Keratinocyte (primary cell): ENCODE data around the gene AOAH. TPM values are rescaled to one million over a fixed set of nuclear protein-coding genes. Genes with fewer than 3 reads are reported as not detected.

Source experiments
- DNase-seq: peaks from one replicate; pipeline ENCODE4 v3.0.0-alpha.2; 2011; ENCODE audit warnings: low read depth, missing footprints, low spot score
- FAIRE-seq: peaks from 2 replicates; lab custom pipeline; 2011; peaks lifted over from hg19 to GRCh38; lab: Jason Lieb, UNC
- H2AFZ ChIP-seq: 2 replicates; pipeline ENCODE4 v1.6.0; 2012; ENCODE audit warnings: low read length, control low read depth, inconsistent platforms; ENCODE audit not compliant: control insufficient read depth
- H3K27ac ChIP-seq: 2 replicates; pipeline ENCODE4 v1.5.1; 2011; ENCODE audit warnings: low read length; ENCODE audit not compliant: control insufficient read depth, insufficient read depth
- H3K27me3 ChIP-seq: 3 replicates; pipeline ENCODE4 v1.6.0; 2011; ENCODE audit warnings: low read length; ENCODE audit not compliant: control insufficient read depth, insufficient read depth; ENCODE audit errors: extremely low read depth
- H3K36me3 ChIP-seq, 2 experiments: 2 replicates in 1 of 2; 3 replicates in 1 of 2; pipeline ENCODE4 v1.5.1; 2011; ENCODE audit warnings: low read length in 2 of 2, mild to moderate bottlenecking in 1 of 2; ENCODE audit not compliant: control insufficient read depth in 2 of 2, insufficient read depth in 2 of 2; ENCODE audit errors: extremely low read depth in 1 of 2
- H3K4me1 ChIP-seq: 3 replicates; pipeline ENCODE4 v1.5.1; 2011; ENCODE audit warnings: low read length; ENCODE audit not compliant: control insufficient read depth, insufficient read depth; ENCODE audit errors: extremely low read depth
- H3K4me2 ChIP-seq: 3 replicates; pipeline ENCODE4 v1.6.0; 2011; ENCODE audit warnings: low read depth, low read length; ENCODE audit not compliant: control insufficient read depth, insufficient read depth; ENCODE audit errors: extremely low read depth
- H3K4me3 ChIP-seq, 3 experiments: fragments of 200-600 bp in 1 of 3; sonication (generic) in 1 of 3; 2 replicates in 2 of 3; 3 replicates in 1 of 3; pipeline ENCODE4 v1.5.1; 2011 to 2016; ENCODE audit warnings: low read length in 3 of 3, mild to moderate bottlenecking in 3 of 3, control low read depth in 2 of 3, inconsistent platforms in 1 of 3, low read depth in 1 of 3, mixed read lengths in 1 of 3, mixed run types in 1 of 3, moderate library complexity in 1 of 3; ENCODE audit not compliant: control insufficient read depth in 2 of 3, insufficient read depth in 2 of 3; ENCODE audit errors: extremely low read depth in 1 of 3
- H3K79me2 ChIP-seq: 2 replicates; pipeline ENCODE4 v1.6.0; 2012; ENCODE audit warnings: low read length; ENCODE audit not compliant: control insufficient read depth, insufficient read depth
- H3K9ac ChIP-seq: 3 replicates; pipeline ENCODE4 v1.6.0; 2011; ENCODE audit warnings: low read length; ENCODE audit not compliant: control insufficient read depth, insufficient read depth; ENCODE audit errors: extremely low read depth
- H3K9me1 ChIP-seq: 3 replicates; pipeline ENCODE4 v1.6.0; 2011; ENCODE audit warnings: low read length; ENCODE audit not compliant: control insufficient read depth, insufficient read depth; ENCODE audit errors: extremely low read depth
- H3K9me3 ChIP-seq: 2 replicates; pipeline ENCODE4 v1.5.1; 2012; ENCODE audit warnings: low read depth, low read length; ENCODE audit not compliant: control insufficient read depth
- H4K20me1 ChIP-seq: 3 replicates; pipeline ENCODE4 v1.6.0; 2011; ENCODE audit warnings: low read length; ENCODE audit not compliant: control insufficient read depth, insufficient read depth; ENCODE audit errors: extremely low read depth
- EZH2 ChIP-seq: IDR thresholded peaks from one replicate; pipeline ENCODE4 v1.6.1; 2012; ENCODE audit warnings: inconsistent platforms, mild to moderate bottlenecking, low read length, moderate library complexity
- dilution Hi-C: fragments of 300-500 bp; cut with MboI; formaldehyde crosslinking; loops from one replicate; pipeline ENCODE4 v1.7.0; 2020; ENCODE audit warnings: low sequenced_read_pairs; ENCODE audit not compliant: extremely low pct_ligation_motif_present
- polyA plus RNA-seq, 5 experiments: library from polyadenylated mRNA; depleted of rRNA in 3 of 5; stranded (reverse) in 3 of 5; stranded (forward) in 1 of 5; unstranded in 1 of 5; fragments of >200 nt; gene quantifications; 1 replicate in 1 of 5; 2 replicates in 3 of 5; 3 replicates in 1 of 5; pipeline versions ENCODE4 v1.2.1 to v1.2.3, GENCODE V29; 2011 to 2012; ENCODE audit warnings: missing spikeins in 2 of 5, low read depth in 1 of 5, low replicate concordance in 1 of 5
- TF ChIP-seq, protein P1 (sequence below), 3 experiments: IDR thresholded peaks in 1 of 3; conservative IDR thresholded peaks in 1 of 3; optimal IDR thresholded peaks in 1 of 3; 2 replicates in 2 of 3; 3 replicates in 1 of 3; pipeline versions ENCODE3 to v1.5.1; 2011; ENCODE audit warnings: low read length in 3 of 3, mild to moderate bottlenecking in 3 of 3, moderate library complexity in 2 of 3, control low read depth in 1 of 3, inconsistent platforms in 1 of 3; ENCODE audit not compliant: insufficient read depth in 2 of 3; ENCODE audit errors: extremely low read depth in 1 of 3

AOAH gene
- polyA plus RNA-seq, 1 donor (not counting 4 experiments of a cell fraction or from before 2014, with no cell fraction given) = 0.43 TPM

DNA sequence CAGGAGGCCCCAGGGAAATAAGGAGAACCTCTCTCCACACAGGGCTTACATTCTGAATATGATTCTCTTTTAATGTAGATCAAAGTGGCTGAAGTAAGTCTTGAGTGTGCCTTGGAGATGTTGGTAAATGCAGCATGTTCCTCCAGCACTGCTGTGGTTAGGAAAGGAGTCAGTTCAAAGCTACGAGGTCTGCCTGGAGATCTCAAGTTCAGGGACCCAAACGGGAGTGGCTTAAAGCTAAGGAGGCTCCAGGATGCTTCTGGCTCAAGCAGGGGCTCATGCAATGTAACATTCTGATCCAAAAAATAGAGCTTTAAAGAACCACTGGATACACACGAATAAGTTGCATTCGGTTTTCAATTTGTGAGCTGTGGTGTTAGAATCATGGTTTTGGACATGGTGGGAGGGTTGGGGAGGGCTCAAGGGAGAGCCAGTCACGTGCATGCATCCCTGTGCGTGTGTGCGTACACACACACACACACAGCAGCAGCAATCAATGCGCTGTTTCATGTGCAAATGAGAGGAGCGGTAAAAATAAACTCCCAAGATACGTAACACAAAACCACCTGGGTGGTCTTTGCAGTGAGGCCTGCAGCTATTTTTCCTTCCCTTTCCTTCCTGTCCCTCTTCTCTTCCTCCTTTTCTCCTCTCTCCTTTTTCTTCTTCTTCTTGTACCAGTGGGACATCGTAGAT lies 70.5 kb downstream of the AOAH start:
- Histone ChIP-seq H3K9me3 (no peaks in the 10 kb centered on the region), H3K36me3 (no peaks in the 10 kb centered on the region), H3K27ac (no peak overlapping the region), H3K9me1 (no peaks in the 10 kb centered on the region), H3K4me1 (peaks cover 17% of the 10 kb centered on the region), H3K4me3 (no peak overlapping the region), H3K4me2 (no peak overlapping the region), H3K79me2 (no peaks in the 10 kb centered on the region), H2AFZ (no peak overlapping the region), H3K9ac (no peak overlapping the region), H4K20me1 (no peaks in the 10 kb centered on the region), H3K27me3 (no peaks in the 10 kb centered on the region)
- FAIRE-seq (no peak), DNase-seq (no peak)
- dilution Hi-C loops = loop anchor here (25.0 kb wide), 1 partner anchor 167 kb away; no protein-coding TSS in a partner anchor
- no peak for TF ChIP-seq EZH2
- TF ChIP-seq, protein P1, sequence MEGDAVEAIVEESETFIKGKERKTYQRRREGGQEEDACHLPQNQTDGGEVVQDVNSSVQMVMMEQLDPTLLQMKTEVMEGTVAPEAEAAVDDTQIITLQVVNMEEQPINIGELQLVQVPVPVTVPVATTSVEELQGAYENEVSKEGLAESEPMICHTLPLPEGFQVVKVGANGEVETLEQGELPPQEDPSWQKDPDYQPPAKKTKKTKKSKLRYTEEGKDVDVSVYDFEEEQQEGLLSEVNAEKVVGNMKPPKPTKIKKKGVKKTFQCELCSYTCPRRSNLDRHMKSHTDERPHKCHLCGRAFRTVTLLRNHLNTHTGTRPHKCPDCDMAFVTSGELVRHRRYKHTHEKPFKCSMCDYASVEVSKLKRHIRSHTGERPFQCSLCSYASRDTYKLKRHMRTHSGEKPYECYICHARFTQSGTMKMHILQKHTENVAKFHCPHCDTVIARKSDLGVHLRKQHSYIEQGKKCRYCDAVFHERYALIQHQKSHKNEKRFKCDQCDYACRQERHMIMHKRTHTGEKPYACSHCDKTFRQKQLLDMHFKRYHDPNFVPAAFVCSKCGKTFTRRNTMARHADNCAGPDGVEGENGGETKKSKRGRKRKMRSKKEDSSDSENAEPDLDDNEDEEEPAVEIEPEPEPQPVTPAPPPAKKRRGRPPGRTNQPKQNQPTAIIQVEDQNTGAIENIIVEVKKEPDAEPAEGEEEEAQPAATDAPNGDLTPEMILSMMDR (optimal IDR thresholded peaks at IDR 0.05 in 1 of 3, IDR thresholded peaks at IDR 0.05 in 1 of 3, conservative IDR thresholded peaks at IDR 0.05 in 1 of 3; ENCODE audit: extremely low read depth in 1 of 3, insufficient read depth in 2 of 3, low read length in 3 of 3) = no peak

DNA sequence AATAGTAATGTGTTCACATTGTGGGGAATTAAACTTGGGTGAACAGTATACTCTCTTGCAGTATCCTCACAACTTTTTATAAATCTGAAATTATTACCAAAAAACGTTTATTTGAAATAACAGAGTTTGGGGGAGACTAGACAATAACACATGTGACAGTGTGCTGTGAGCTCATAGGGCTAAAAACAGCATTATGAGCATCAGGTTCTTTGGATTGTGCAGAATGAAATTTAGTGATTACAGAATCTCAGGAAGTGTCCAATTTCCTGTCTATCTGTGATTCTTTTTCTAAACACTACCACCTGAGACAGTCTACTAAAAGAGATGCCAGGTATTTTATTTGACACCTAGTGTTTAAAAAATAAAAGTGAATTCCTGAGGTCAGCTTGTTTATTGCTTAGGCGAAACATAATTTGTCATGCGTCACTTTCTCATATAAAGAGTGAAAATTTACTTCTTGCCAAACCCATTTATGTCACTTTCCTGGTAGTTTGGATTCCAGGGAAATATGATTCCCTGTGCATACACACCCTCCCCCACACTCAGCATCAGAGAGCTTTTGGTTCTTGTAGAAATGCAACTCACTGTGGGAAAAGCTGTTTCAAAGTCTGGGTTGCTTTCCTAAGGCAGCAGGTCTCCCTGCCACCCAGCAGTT lies 71.2 kb downstream of the AOAH start:
- FAIRE-seq = no peak
- H4K20me1 ChIP-seq = no peaks in the 10 kb centered on the region
- H3K9me3 ChIP-seq = no peaks in the 10 kb centered on the region
- dilution Hi-C loops = loop anchor here (25.0 kb wide), 1 partner anchor 166 kb away; no protein-coding TSS in a partner anchor
- DNase-seq = no peak
- H3K36me3 ChIP-seq = no peaks in the 10 kb centered on the region
- no peaks in the 10 kb centered on the region for H3K9me1 ChIP-seq
- no peak for TF ChIP-seq EZH2
- TF ChIP-seq, protein P1 (optimal IDR thresholded peaks at IDR 0.05 in 1 of 3, IDR thresholded peaks at IDR 0.05 in 1 of 3, conservative IDR thresholded peaks at IDR 0.05 in 1 of 3; ENCODE audit: extremely low read depth in 1 of 3, insufficient read depth in 2 of 3, low read length in 3 of 3) = no peak
- no peak overlapping the region for H3K4me3 ChIP-seq
- H3K4me1 ChIP-seq = peaks cover 19% of the 10 kb centered on the region
- H3K79me2 ChIP-seq = no peaks in the 10 kb centered on the region
- H3K27ac ChIP-seq = no peak overlapping the region
- no peaks in the 10 kb centered on the region for H3K27me3 ChIP-seq
- no peak overlapping the region for H3K4me2 ChIP-seq
- H2AFZ ChIP-seq = no peak overlapping the region
- H3K9ac ChIP-seq = no peak overlapping the region
